IMR-90 (cell line): ENCODE measurements around the gene UNC93B1.
A peak's percentile ranks its signal among the peaks of the same experiment; 100 is the strongest.

Experiments
- BHLHE40 ChIP-seq: fragments of 150-350 bp; IDR thresholded peaks from 2 replicates; pipeline ENCODE4 v1.6.1; 2016; ENCODE audit warnings: mild to moderate bottlenecking, low read depth, low read length
- CEBPB ChIP-seq: IDR thresholded peaks from 2 replicates; pipeline ENCODE4 v1.6.1; 2012; ENCODE audit warnings: low read depth, low read length, improper control_type of control experiment
- CHD1 ChIP-seq: IDR thresholded peaks from 2 replicates; pipeline ENCODE4 v1.6.1; 2012; ENCODE audit warnings: low read depth, low read length, improper control_type of control experiment
- FOS ChIP-seq: fragments of 150-350 bp; IDR thresholded peaks from 2 replicates; pipeline ENCODE4 v1.6.1; 2016; ENCODE audit warnings: low read depth, low read length
- POLR2A ChIP-seq: IDR thresholded peaks from 2 replicates; pipeline ENCODE4 v1.6.1; 2012; ENCODE audit warnings: mild to moderate bottlenecking, low read depth, low read length
- RAD21 ChIP-seq: IDR thresholded peaks from 2 replicates; pipeline ENCODE4 v1.6.1; 2012; ENCODE audit warnings: low read length, improper control_type of control experiment
- RCOR1 ChIP-seq: IDR thresholded peaks from 2 replicates; pipeline ENCODE4 v1.6.1; 2012; ENCODE audit warnings: mild to moderate bottlenecking, low read length, improper control_type of control experiment; ENCODE audit not compliant: insufficient replicate concordance
- SMC3 ChIP-seq: fragments of 150-350 bp; IDR thresholded peaks from 2 replicates; pipeline ENCODE4 v1.6.1; 2016; ENCODE audit warnings: low read depth, mild to moderate bottlenecking, antibody characterized with exemption, low read length, moderate library complexity
- TF ChIP-seq, protein P1 (sequence below): conservative IDR thresholded peaks from 2 replicates; pipeline ENCODE4 v1.5.1; 2012; ENCODE audit warnings: mild to moderate bottlenecking, low read depth, low read length, improper control_type of control experiment

DNA sequence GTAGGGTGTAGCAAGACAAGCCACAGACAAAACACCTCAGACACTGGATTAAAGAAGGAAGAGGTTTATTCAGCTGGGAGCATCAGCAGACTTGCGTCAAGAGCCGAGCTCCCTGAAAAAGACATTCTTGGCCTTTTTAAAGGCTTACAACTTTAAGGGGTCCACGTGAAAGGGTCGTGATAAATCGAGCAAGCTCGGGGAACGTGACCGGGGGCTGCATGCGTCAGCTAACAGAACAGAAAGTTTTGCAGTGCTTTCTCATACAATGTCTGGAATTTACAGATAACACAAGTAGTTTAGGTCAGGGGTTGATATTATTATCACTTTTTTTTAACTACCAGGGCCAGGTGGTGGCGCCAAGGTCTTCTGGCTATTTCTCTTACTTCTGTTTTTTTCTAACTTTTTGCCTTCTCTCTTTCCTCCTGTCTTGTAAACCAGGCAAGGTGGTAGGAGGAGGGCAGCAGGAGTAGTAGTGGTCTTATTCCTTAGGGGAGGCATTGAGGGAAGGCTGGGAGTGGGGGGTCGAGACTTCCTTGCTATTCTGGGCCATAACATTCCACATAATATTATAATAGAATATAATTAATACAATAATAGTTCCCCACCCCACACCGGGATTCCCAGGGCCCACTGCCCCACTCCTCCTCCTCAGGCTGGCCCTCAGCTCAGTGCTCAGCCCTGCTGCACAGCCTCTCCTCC is 5.6 kb upstream of the UNC93B1 start:
- no peak for TF ChIP-seq POLR2A
- TF ChIP-seq SMC3: peak; percentile 24; the same call in 1 of the 2 replicates
- TF ChIP-seq, protein P1, sequence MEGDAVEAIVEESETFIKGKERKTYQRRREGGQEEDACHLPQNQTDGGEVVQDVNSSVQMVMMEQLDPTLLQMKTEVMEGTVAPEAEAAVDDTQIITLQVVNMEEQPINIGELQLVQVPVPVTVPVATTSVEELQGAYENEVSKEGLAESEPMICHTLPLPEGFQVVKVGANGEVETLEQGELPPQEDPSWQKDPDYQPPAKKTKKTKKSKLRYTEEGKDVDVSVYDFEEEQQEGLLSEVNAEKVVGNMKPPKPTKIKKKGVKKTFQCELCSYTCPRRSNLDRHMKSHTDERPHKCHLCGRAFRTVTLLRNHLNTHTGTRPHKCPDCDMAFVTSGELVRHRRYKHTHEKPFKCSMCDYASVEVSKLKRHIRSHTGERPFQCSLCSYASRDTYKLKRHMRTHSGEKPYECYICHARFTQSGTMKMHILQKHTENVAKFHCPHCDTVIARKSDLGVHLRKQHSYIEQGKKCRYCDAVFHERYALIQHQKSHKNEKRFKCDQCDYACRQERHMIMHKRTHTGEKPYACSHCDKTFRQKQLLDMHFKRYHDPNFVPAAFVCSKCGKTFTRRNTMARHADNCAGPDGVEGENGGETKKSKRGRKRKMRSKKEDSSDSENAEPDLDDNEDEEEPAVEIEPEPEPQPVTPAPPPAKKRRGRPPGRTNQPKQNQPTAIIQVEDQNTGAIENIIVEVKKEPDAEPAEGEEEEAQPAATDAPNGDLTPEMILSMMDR: peak; percentile 42; the same call in 1 of the 2 replicates
- TF ChIP-seq RAD21: peak; percentile 52
- TF ChIP-seq CEBPB: no peak
- TF ChIP-seq BHLHE40: peak; percentile 85
- no peak for TF ChIP-seq FOS
- TF ChIP-seq CHD1: no peak
- TF ChIP-seq RCOR1: no peak
